ENCODE results near the gene CIRBP.

- TF ChIP-seq REST (IDR thresholded peaks at IDR 0.05; ENCODE audit: insufficient read depth in 1 of 2, low read depth in 2 of 2, low read length in 2 of 2), result no peak
- no peak for TF ChIP-seq TAF1 (IDR thresholded peaks at IDR 0.05; ENCODE audit: borderline replicate concordance, insufficient read depth, low read length)
Observed at GRCh38 chr19:1275976-1276627, 7.0 kb downstream of the CIRBP start.

Measured in PFSK-1 (cell line).